ENCODE measurements around the gene ERN1. TPM values are rescaled to one million over a fixed set of nuclear protein-coding genes. Genes with fewer than 3 reads are reported as not detected.
"Not testable (repeated sequence)": the region's sequence is repeated elsewhere in the genome, so short reads cannot be mapped to it uniquely, and the experiment has no call there.

Gene ERN1
- total and polyA plus RNA-seq, 3 donors from 2014 or later, result 7.0 to 13.0 (median 12.8) TPM

- H3K36me3 ChIP-seq (ENCODE audit: low read depth, missing control alignments), result no peaks in the 10 kb centered on the region
- no peak overlapping the region for H3K4me3 ChIP-seq
- intact Hi-C loops (cut with DNase I; ENCODE audit: low total_unique reads), result no loop called here
- WGBS, 2 donors, result 81 to 82% methylated on average over 4 of the region's 4 CpGs
- no peak for DNase-seq
- TF ChIP-seq POLR2A (IDR thresholded peaks at IDR 0.05), result no peak
- TF ChIP-seq, protein P1, sequence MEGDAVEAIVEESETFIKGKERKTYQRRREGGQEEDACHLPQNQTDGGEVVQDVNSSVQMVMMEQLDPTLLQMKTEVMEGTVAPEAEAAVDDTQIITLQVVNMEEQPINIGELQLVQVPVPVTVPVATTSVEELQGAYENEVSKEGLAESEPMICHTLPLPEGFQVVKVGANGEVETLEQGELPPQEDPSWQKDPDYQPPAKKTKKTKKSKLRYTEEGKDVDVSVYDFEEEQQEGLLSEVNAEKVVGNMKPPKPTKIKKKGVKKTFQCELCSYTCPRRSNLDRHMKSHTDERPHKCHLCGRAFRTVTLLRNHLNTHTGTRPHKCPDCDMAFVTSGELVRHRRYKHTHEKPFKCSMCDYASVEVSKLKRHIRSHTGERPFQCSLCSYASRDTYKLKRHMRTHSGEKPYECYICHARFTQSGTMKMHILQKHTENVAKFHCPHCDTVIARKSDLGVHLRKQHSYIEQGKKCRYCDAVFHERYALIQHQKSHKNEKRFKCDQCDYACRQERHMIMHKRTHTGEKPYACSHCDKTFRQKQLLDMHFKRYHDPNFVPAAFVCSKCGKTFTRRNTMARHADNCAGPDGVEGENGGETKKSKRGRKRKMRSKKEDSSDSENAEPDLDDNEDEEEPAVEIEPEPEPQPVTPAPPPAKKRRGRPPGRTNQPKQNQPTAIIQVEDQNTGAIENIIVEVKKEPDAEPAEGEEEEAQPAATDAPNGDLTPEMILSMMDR (IDR thresholded peaks at IDR 0.05), result no peak
- H3K9me3 ChIP-seq, result no peaks in the 10 kb centered on the region
- H3K4me1 ChIP-seq, result no peaks in the 10 kb centered on the region
- H3K27ac ChIP-seq, result no peak overlapping the region
- H3K27me3 ChIP-seq, result no peaks in the 10 kb centered on the region
These were observed 6.8 kb downstream of the ERN1 start for GRCh38 chr17:64123114-64123513.

GRCh38 chr17:64120972-64121786 is 8.8 kb downstream of the ERN1 start:
- intact Hi-C loops (cut with DNase I; ENCODE audit: low total_unique reads), result not testable (repeated sequence)
- 93 to 95% methylated on average over 13 of the region's 13 CpGs for WGBS, 2 donors

GRCh38 chr17:64120159-64120810 is 9.7 kb downstream of the ERN1 start:
- no peaks in the 10 kb centered on the region for H3K36me3 ChIP-seq (ENCODE audit: low read depth, missing control alignments)
- H3K27me3 ChIP-seq, result no peaks in the 10 kb centered on the region
- DNase-seq, result no peak
- TF ChIP-seq POLR2A (IDR thresholded peaks at IDR 0.05), result no peak
- TF ChIP-seq, protein P1 (IDR thresholded peaks at IDR 0.05), result no peak
- H3K4me1 ChIP-seq, result no peaks in the 10 kb centered on the region
- H3K4me3 ChIP-seq, result no peak overlapping the region
- WGBS, 2 donors, result 88 to 92% methylated on average over 3 of the region's 3 CpGs
- no peaks in the 10 kb centered on the region for H3K9me3 ChIP-seq
- H3K27ac ChIP-seq, result no peak overlapping the region
- intact Hi-C loops (cut with DNase I; ENCODE audit: low total_unique reads), result no loop called here

More at GRCh38 chr17:64120972-64121786, 8.8 kb downstream of the ERN1 start:
- H3K4me3 ChIP-seq; H3K27ac ChIP-seq; H3K4me1 ChIP-seq; H3K36me3 ChIP-seq (ENCODE audit: low read depth, missing control alignments); DNase-seq; H3K27me3 ChIP-seq; H3K9me3 ChIP-seq: not testable (repeated sequence)

DNA sequence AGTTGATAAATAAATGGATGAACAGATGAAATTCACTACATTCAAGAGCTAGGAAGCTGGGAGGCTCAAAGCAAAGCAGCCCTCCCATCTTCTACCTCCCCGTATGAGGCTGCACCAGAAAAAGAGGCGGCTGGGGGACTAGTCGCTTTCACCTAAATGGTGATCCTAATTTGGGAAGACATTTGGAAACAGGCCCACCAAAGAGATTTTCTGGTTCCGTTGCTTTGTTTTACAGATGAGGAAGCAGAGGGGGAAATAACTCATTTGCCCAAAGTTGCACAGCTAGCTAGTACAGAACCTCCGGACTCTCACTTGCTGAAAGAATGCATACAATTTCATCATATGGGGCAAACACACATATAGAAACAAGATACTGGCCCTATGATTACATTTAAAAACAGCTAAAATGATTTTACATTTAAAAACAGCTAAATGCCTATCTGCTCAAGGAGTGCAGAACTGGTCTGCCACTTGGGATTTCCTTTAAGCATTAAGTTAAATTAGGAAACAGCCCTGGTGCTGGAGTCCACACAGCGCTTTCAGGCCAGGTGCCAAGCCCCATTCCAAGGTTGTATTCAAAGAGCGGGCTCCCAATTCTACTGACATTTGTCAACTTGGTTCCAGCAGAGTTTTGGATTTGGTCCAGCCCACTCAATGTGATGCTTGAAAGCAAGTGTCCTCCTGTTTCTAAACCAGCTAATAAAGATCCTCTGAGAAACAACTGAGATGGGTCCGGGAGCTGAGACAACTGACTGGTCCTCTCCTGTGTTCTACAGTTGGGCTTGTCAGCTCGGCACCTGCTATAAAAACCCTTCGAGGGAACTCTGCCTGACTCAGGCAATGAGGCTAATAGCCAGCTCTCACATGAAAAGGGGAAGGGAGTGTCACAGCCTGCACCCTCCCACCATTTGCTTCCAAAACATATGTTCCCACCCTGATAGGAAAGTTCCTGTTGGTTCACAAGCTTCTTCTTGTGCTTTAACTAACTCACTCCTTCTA is 11.7 kb downstream of the ERN1 start:
- intact Hi-C loops (cut with DNase I; ENCODE audit: low total_unique reads), result no loop called here
- Histone ChIP-seq H3K27ac (no peak overlapping the region), H3K27me3 (no peaks in the 10 kb centered on the region), H3K4me1 (no peaks in the 10 kb centered on the region), H3K36me3 (ENCODE audit: low read depth, missing control alignments) (no peaks in the 10 kb centered on the region), H3K9me3 (no peaks in the 10 kb centered on the region), H3K4me3 (no peak overlapping the region)
- peak; percentile 37 for DNase-seq
- WGBS, 2 donors, result 54 to 66% methylated on average over 9 to 10 of the region's 10 CpGs
- no peak for TF ChIP-seq POLR2A (IDR thresholded peaks at IDR 0.05)
- TF ChIP-seq, protein P1 (IDR thresholded peaks at IDR 0.05), result no peak
